CD4-positive, alpha-beta T cell treated with Interleukin-4 for 4 hours (primary cell): ENCODE measurements around the gene DDX10.

Experiments used
- DNase-seq: peaks from one replicate; pipeline ENCODE4 v3.0.0-alpha.2; 2020

Gene DDX10

GRCh38 chr11:108835624-108836023 lies 170.8 kb downstream of the DDX10 start:
- DNase-seq = no peak

GRCh38 chr11:108836541-108836940 lies 171.7 kb downstream of the DDX10 start:
- no peak for DNase-seq

GRCh38 chr11:108838102-108838791 lies 173.4 kb downstream of the DDX10 start:
- DNase-seq = no peak

GRCh38 chr11:108838792-108839105 lies 173.9 kb downstream of the DDX10 start:
- no peak for DNase-seq

GRCh38 chr11:108846009-108846408 lies 181.1 kb downstream of the DDX10 start:
- no peak for DNase-seq

GRCh38 chr11:108847298-108847990 lies 182.6 kb downstream of the DDX10 start:
- DNase-seq = no peak

- DNase-seq = no peak
These were observed 186.9 kb downstream of the DDX10 start for GRCh38 chr11:108851781-108852180.

- no peak for DNase-seq
These were observed 187.8 kb downstream of the DDX10 start for GRCh38 chr11:108852701-108853100.

GRCh38 chr11:108853151-108853550 lies 188.3 kb downstream of the DDX10 start:
- DNase-seq = no peak

- DNase-seq = peak; percentile 8
These were observed 189.0 kb downstream of the DDX10 start for GRCh38 chr11:108853864-108854263.

- DNase-seq = peak; percentile 29
These were observed 189.5 kb downstream of the DDX10 start for GRCh38 chr11:108854346-108854745.

- DNase-seq = no peak
These were observed 192.5 kb downstream of the DDX10 start for GRCh38 chr11:108857382-108857781.

GRCh38 chr11:108858622-108859021 lies 193.8 kb downstream of the DDX10 start:
- DNase-seq = no peak

- DNase-seq = no peak
These were observed 194.6 kb downstream of the DDX10 start for GRCh38 chr11:108859510-108859909.

GRCh38 chr11:108863528-108863927 lies 198.7 kb downstream of the DDX10 start:
- DNase-seq = no peak

- no peak for DNase-seq
These were observed 200.5 kb downstream of the DDX10 start for GRCh38 chr11:108865406-108865805.

GRCh38 chr11:108866781-108867180 lies 201.9 kb downstream of the DDX10 start:
- DNase-seq = no peak

GRCh38 chr11:108870373-108871020 lies 205.6 kb downstream of the DDX10 start:
- DNase-seq = no peak

GRCh38 chr11:108871152-108871551 lies 206.3 kb downstream of the DDX10 start:
- DNase-seq = no peak

GRCh38 chr11:108871867-108872266 lies 207.0 kb downstream of the DDX10 start:
- DNase-seq = no peak

GRCh38 chr11:108872781-108873291 lies 208.0 kb downstream of the DDX10 start:
- DNase-seq = no peak

GRCh38 chr11:108873310-108873709 lies 208.4 kb downstream of the DDX10 start:
- DNase-seq = no peak

GRCh38 chr11:108873941-108874340 lies 209.1 kb downstream of the DDX10 start:
- DNase-seq = no peak

- no peak for DNase-seq
These were observed 210.3 kb downstream of the DDX10 start for GRCh38 chr11:108875134-108875533.
